ENCODE results near the gene WWOX. TPM values are rescaled to one million over a fixed set of nuclear protein-coding genes. Genes with fewer than 3 reads are reported as not detected.

The WWOX gene
- total and polyA plus RNA-seq, 2 of the 13 experiments (the other 11 are each of a cell fraction or from before 2014, with no cell fraction given) = 9.1 to 37.4 TPM

GRCh38 chr16:78727536-78727935, 628.1 kb downstream of the WWOX start:
- H3K27ac ChIP-seq (ENCODE audit: extremely low read length, insufficient read depth, low read length) = peak overlapping the region; percentile 29
- 57% methylated on average over 2 of the region's 2 CpGs for WGBS (ENCODE audit: low lambda C conversion rate)
- intact Hi-C loops (cut with micrococcal nuclease; ENCODE audit: unreplicated experiment) = no loop called here
- H3K27me3 ChIP-seq (ENCODE audit: control insufficient read depth in 1 of 2, insufficient read depth in 2 of 2, low read length in 2 of 2) = no peaks in the 10 kb centered on the region
- in situ Hi-C loops (cut with HindIII; ENCODE audit: extremely low pct_ligation_motif_present, low pct_unique_long_range_greater_than_20kb) = no loop called here
- H3K4me1 ChIP-seq (ENCODE audit: insufficient read depth, low read length) = peaks cover 60% of the 10 kb centered on the region
- no peaks in the 10 kb centered on the region for H3K36me3 ChIP-seq (replicated peaks in 1 of 2; ENCODE audit: control insufficient read depth in 1 of 2, insufficient read depth in 2 of 2, low read length in 2 of 2)
- H3K4me3 ChIP-seq (replicated peaks in 1 of 3; ENCODE audit: insufficient read depth in 1 of 3, low read depth in 2 of 3, low read length in 3 of 3) = no peak overlapping the region
- peak; percentile 86 for ATAC-seq
- no peaks in the 10 kb centered on the region for H3K79me2 ChIP-seq (ENCODE audit: insufficient read depth, low read length)
- H3K4me2 ChIP-seq (ENCODE audit: low read depth, low read length) = 0 out of 2 replicates have a peak overlapping the region, but pooled peaks have one; percentile 28
- H2AFZ ChIP-seq (ENCODE audit: low read length) = no peak overlapping the region
- H3K9ac ChIP-seq (ENCODE audit: insufficient read depth, low read depth, low read length) = no peak overlapping the region
- BruUV-seq (replicated peaks) = no TSS peak
- no peak for FAIRE-seq
- H3K9me3 ChIP-seq (ENCODE audit: low read length) = no peaks in the 10 kb centered on the region
- H4K20me1 ChIP-seq (ENCODE audit: insufficient read depth, low read length) = no peaks in the 10 kb centered on the region
- CTCF ChIA-PET (ENCODE audit: low intra/inter-chr PET ratio, low total read pairs) = no interaction called here
- DNase-seq (ENCODE audit: low spot score) = peak; percentile 73
- POLR2A ChIA-PET = interaction anchor here (0.6 kb wide), 1 partner anchor 628 kb away, joined by 3 read pairs; the partner anchor contains the start of gene WWOX
- TF ChIP-seq ELF3 (CRISPR knock-in tag; IDR thresholded peaks at IDR 0.05) = no peak
- TF ChIP-seq SNRNP70 (IDR thresholded peaks at IDR 0.05; ENCODE audit: low read depth, low read length) = no peak
- TF ChIP-seq SP140L (CRISPR knock-in tag; IDR thresholded peaks at IDR 0.05; ENCODE audit: borderline replicate concordance) = no peak
- no peak for TF ChIP-seq ZNF747 (CRISPR knock-in tag; IDR thresholded peaks at IDR 0.05; ENCODE audit: borderline replicate concordance)
- 0 out of 2 replicates have a peak, but pooled peaks have one; percentile 10 for TF ChIP-seq PATZ1 (CRISPR knock-in tag; IDR thresholded peaks at IDR 0.05)
- no peak for TF ChIP-seq ATM (IDR thresholded peaks at IDR 0.05; ENCODE audit: borderline replicate concordance)
- no peak for TF ChIP-seq LCORL (IDR thresholded peaks at IDR 0.05)
- 0 out of 2 replicates have a peak, but pooled peaks have one; percentile 34 for TF ChIP-seq LCORL (CRISPR knock-in tag; IDR thresholded peaks at IDR 0.05)
- TF ChIP-seq SYNCRIP (IDR thresholded peaks at IDR 0.05; ENCODE audit: insufficient read depth, low read depth, low read length) = no peak
- no peak for TF ChIP-seq ZNF816 (CRISPR knock-in tag; IDR thresholded peaks at IDR 0.05; ENCODE audit: borderline replicate concordance)
- TF ChIP-seq ZNF331 (CRISPR knock-in tag; IDR thresholded peaks at IDR 0.05) = 0 out of 2 replicates have a peak, but pooled peaks have one; percentile 31
- no peak for TF ChIP-seq CENPT (CRISPR knock-in tag; IDR thresholded peaks at IDR 0.05; ENCODE audit: low read depth)
- TF ChIP-seq PBX3 (CRISPR knock-in tag; IDR thresholded peaks at IDR 0.05; ENCODE audit: borderline replicate concordance) = no peak
- no peak for TF ChIP-seq HNRNPUL1 (IDR thresholded peaks at IDR 0.05; ENCODE audit: low read depth, low read length)
- peak; percentile 40; the same call in 1 of the 2 replicates for TF ChIP-seq SMC3 (IDR thresholded peaks at IDR 0.05; ENCODE audit: low read length)
- TF ChIP-seq TFDP1 (CRISPR knock-in tag; IDR thresholded peaks at IDR 0.05; ENCODE audit: borderline replicate concordance) = no peak
- no peak for TF ChIP-seq ZNF274 (CRISPR knock-in tag; IDR thresholded peaks at IDR 0.05)
- TF ChIP-seq CAMTA2 (CRISPR knock-in tag; IDR thresholded peaks at IDR 0.05; ENCODE audit: borderline replicate concordance) = no peak
- TF ChIP-seq ZMYM2 (CRISPR knock-in tag; IDR thresholded peaks at IDR 0.05) = peak; percentile 40; the same call in 1 of the 2 replicates
- TF ChIP-seq KLF16 (CRISPR knock-in tag; IDR thresholded peaks at IDR 0.05) = no peak
- TF ChIP-seq GZF1 (CRISPR knock-in tag; IDR thresholded peaks at IDR 0.05) = no peak
- TF ChIP-seq NCOR1 (IDR thresholded peaks at IDR 0.05; ENCODE audit: borderline replicate concordance, low read length) = peak; percentile 96
- no peak for TF ChIP-seq ZNF598 (CRISPR knock-in tag; IDR thresholded peaks at IDR 0.05; ENCODE audit: borderline replicate concordance)
